ENCODE results near the gene CCNL2. TPM values are rescaled to one million over a fixed set of nuclear protein-coding genes. Genes with fewer than 3 reads are reported as not detected.
"Not testable (repeated sequence)": the region's sequence is repeated elsewhere in the genome, so short reads cannot be mapped to it uniquely, and the experiment has no call there.

CCNL2 gene
- total RNA-seq, 2 donors from 2014 or later: 166 to 180 TPM

- H3K9me3 Mint-ChIP-seq: no peaks in the 10 kb centered on the region
- no peaks in the 10 kb centered on the region for H3K36me3 Mint-ChIP-seq (ENCODE audit: insufficient read depth in 2 of 2)
- ATAC-seq (replicated peaks in 1 of 2): no peak
- no peak overlapping the region for H3K27ac Mint-ChIP-seq
- no peak for DNase-seq
- H3K4me3 Mint-ChIP-seq: peak overlapping the region; percentile 11 to 30
- H3K27me3 Mint-ChIP-seq (ENCODE audit: low read depth): peaks cover 9% of the 10 kb centered on the region
- peaks cover 29% of the 10 kb centered on the region for H3K4me1 Mint-ChIP-seq (ENCODE audit: low read depth)
Observed at GRCh38 chr1:1420654-1421141, 21.6 kb upstream of the CCNL2 start.

DNA sequence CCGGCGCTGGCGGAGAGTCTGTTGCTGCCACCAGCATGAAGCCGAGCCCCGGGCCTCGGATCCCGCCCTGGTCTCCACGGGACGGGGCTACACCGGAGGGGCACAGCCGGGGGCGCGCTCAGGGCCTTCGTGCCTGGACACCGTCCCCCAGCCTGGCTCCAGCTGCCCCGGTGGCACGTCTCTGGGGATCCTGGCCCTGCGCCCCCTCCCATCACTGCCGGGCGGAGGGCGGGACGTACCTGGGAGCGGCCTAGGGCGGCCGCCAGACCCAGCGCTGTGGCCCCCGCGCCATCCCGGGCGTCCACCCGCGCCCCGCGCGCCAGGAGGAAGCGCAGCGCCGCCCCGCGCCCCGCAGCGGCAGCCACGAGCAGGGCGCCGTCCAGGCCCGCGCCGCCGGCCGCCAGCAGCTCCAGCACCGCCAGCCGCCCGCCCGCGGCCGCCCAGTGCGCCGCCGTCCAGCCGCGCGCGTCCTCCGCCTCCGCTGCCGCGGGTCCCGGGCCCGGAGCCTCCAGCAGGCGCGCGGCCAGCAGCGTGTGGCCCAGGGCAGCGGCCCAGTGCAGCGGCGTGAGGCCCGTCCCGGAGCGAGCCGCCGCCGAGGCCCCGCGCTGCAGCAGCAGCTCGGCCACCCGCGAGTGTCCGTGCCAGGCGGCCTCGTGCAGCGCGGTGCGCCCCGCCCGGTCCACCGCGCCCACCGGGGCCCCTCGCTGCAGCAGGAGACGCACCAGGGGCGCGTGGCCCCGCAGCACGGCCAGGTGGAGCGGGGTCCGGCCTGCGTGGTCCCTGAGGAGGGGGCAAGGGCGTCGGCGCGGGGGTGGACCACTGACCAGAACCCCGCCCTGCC is 20.9 kb upstream of the CCNL2 start:
- Mint-ChIP-seq H3K4me1 (ENCODE audit: low read depth) (peaks cover 29% of the 10 kb centered on the region), H3K36me3 (ENCODE audit: insufficient read depth in 2 of 2) (no peaks in the 10 kb centered on the region), H3K4me3 (no peak overlapping the region), H3K9me3 (no peaks in the 10 kb centered on the region), H3K27me3 (ENCODE audit: low read depth) (peaks cover 9% of the 10 kb centered on the region), H3K27ac (no peak overlapping the region)
- DNase-seq (no peak), ATAC-seq (replicated peaks in 1 of 2) (peak; percentile 60 to 63)

- Mint-ChIP-seq H3K27ac (no peak overlapping the region), H3K27me3 (ENCODE audit: low read depth) (peaks cover 9% of the 10 kb centered on the region), H3K4me3 (no peak overlapping the region), H3K36me3 (ENCODE audit: insufficient read depth in 2 of 2) (no peaks in the 10 kb centered on the region), H3K9me3 (no peaks in the 10 kb centered on the region), H3K4me1 (ENCODE audit: low read depth) (peaks cover 29% of the 10 kb centered on the region)
- DNase-seq: no peak
- ATAC-seq (replicated peaks in 1 of 2): no peak
Observed at GRCh38 chr1:1419363-1419812, 20.3 kb upstream of the CCNL2 start.

- no peaks in the 10 kb centered on the region for H3K9me3 Mint-ChIP-seq
- H3K27me3 Mint-ChIP-seq (ENCODE audit: low read depth): peaks cover 9% of the 10 kb centered on the region
- no peak for DNase-seq
- no peaks in the 10 kb centered on the region for H3K36me3 Mint-ChIP-seq (ENCODE audit: insufficient read depth in 2 of 2)
- no peak for ATAC-seq (replicated peaks in 1 of 2)
- H3K4me1 Mint-ChIP-seq (ENCODE audit: low read depth): peaks cover 29% of the 10 kb centered on the region
- no peak overlapping the region for H3K4me3 Mint-ChIP-seq
- no peak overlapping the region for H3K27ac Mint-ChIP-seq
Observed at GRCh38 chr1:1418464-1419362, 19.6 kb upstream of the CCNL2 start.

DNA sequence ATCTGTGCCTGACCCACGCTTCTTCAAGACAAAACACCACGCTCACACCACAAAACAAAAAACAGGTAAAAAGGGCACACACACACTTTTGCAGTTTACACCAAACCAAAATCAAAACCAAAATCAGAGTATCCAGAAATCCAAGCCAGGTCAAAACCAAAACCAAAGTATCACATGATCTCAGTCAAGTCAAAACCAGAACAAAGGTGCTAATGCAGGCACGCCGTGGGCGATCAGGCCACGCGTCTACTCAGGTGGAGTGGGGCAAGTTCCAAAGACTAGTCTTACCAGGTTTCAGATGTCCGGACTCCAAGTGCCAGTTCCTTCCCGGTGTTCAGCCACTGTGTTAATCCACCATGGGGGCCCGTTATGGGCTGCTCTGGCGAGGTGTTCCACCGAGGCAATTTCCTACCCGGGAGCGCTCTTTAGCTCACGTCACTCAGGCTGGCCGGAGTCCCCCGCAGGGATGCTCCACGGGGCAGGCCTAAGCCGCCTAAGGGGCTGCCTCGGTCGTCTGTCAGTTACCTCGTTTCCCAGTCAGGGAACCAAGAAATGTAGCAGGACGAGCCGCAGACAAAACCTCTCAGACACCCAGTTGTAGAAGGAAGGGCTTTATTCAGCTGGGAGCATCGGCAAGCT is 18.8 kb upstream of the CCNL2 start:
- H3K9me3 Mint-ChIP-seq; H3K27me3 Mint-ChIP-seq (ENCODE audit: low read depth); DNase-seq; H3K36me3 Mint-ChIP-seq (ENCODE audit: insufficient read depth in 2 of 2); ATAC-seq (replicated peaks in 1 of 2): not testable (repeated sequence)
- Mint-ChIP-seq H3K27ac (peak overlapping the region; percentile 5), H3K4me1 (ENCODE audit: low read depth) (peaks cover 24% of the 10 kb centered on the region), H3K4me3 (peak overlapping the region in 1 of 2 donors; percentile 45)

GRCh38 chr1:1417396-1417795 is 18.3 kb upstream of the CCNL2 start:
- peak overlapping the region; percentile 5 for H3K27ac Mint-ChIP-seq
- ATAC-seq (replicated peaks in 1 of 2); H3K9me3 Mint-ChIP-seq; DNase-seq; H3K36me3 Mint-ChIP-seq (ENCODE audit: insufficient read depth in 2 of 2); H3K27me3 Mint-ChIP-seq (ENCODE audit: low read depth): not testable (repeated sequence)
- peak overlapping the region in 1 of 2 donors; percentile 45 for H3K4me3 Mint-ChIP-seq
- peaks cover 23% of the 10 kb centered on the region for H3K4me1 Mint-ChIP-seq (ENCODE audit: low read depth)

- no peak overlapping the region for H3K27ac Mint-ChIP-seq
- peaks cover 25% of the 10 kb centered on the region for H3K4me1 Mint-ChIP-seq (ENCODE audit: low read depth)
- DNase-seq (no peak), ATAC-seq (replicated peaks in 1 of 2) (no peak)
- H3K9me3 Mint-ChIP-seq: no peaks in the 10 kb centered on the region
- no peak overlapping the region for H3K4me3 Mint-ChIP-seq
- no peaks in the 10 kb centered on the region for H3K27me3 Mint-ChIP-seq (ENCODE audit: low read depth)
- no peaks in the 10 kb centered on the region for H3K36me3 Mint-ChIP-seq (ENCODE audit: insufficient read depth in 2 of 2)
Observed at GRCh38 chr1:1415751-1416150, 16.6 kb upstream of the CCNL2 start.

- H3K36me3 Mint-ChIP-seq (ENCODE audit: insufficient read depth in 2 of 2); H3K27me3 Mint-ChIP-seq (ENCODE audit: low read depth); H3K4me3 Mint-ChIP-seq; ATAC-seq (replicated peaks in 1 of 2); DNase-seq; H3K9me3 Mint-ChIP-seq: not testable (repeated sequence)
- Mint-ChIP-seq H3K4me1 (ENCODE audit: low read depth) (peaks cover 25% of the 10 kb centered on the region), H3K27ac (peak overlapping the region; percentile 91)
Observed at GRCh38 chr1:1412311-1412902, 13.3 kb upstream of the CCNL2 start.

DNA sequence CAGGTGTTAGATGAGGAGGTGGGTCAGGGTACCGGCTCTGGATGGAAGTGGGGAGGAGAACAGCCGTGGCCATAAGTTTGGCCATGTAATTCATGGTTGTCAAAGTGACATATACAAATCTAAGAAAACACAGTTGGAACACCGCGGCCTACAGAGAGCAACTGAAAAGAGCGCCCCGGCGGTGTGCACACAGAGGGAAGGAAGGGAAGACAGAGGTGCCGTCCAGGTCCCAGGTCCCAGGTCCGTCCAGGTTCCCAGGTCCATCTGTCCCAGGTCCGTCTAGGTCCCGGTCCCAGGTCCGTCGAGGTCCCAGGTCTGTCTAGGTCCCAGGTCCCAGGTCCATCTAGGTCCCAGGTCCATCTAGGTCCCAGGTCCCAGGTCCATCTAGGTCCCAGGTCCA is 12.5 kb upstream of the CCNL2 start:
- Mint-ChIP-seq H3K36me3 (ENCODE audit: insufficient read depth in 2 of 2) (peaks cover 0 to 2% of the 10 kb centered on the region in 2 donors), H3K4me1 (ENCODE audit: low read depth) (peaks cover 24% of the 10 kb centered on the region), H3K27me3 (ENCODE audit: low read depth) (no peaks in the 10 kb centered on the region), H3K4me3 (no peak overlapping the region), H3K27ac (no peak overlapping the region), H3K9me3 (no peaks in the 10 kb centered on the region)
- no peak for ATAC-seq (replicated peaks in 1 of 2)
- DNase-seq: no peak

DNA sequence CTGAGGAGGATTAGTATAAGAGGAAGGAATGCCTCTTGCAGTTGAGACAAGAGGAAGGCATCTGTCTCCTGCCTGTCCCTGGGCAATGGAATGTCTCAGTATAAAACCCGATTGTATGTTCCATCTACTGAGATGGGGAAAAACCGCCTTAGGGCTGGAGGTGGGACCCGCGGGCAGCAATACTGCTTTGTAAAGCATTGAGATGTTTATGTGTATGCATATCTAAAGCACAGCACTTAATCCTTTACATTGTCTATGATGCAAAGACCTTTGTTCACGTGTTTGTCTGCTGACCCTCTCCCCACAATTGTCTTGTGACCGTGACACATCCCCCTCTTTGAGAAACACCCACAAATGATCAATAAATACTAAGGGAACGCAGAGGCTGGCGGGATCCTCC is 11.1 kb upstream of the CCNL2 start:
- not testable (repeated sequence) for ATAC-seq (replicated peaks in 1 of 2); DNase-seq; H3K27ac Mint-ChIP-seq; H3K4me3 Mint-ChIP-seq; H3K27me3 Mint-ChIP-seq (ENCODE audit: low read depth); H3K9me3 Mint-ChIP-seq
- peaks cover 4 to 12% of the 10 kb centered on the region in 2 donors for H3K36me3 Mint-ChIP-seq (ENCODE audit: insufficient read depth in 2 of 2)
- peaks cover 37% of the 10 kb centered on the region for H3K4me1 Mint-ChIP-seq (ENCODE audit: low read depth)

DNA sequence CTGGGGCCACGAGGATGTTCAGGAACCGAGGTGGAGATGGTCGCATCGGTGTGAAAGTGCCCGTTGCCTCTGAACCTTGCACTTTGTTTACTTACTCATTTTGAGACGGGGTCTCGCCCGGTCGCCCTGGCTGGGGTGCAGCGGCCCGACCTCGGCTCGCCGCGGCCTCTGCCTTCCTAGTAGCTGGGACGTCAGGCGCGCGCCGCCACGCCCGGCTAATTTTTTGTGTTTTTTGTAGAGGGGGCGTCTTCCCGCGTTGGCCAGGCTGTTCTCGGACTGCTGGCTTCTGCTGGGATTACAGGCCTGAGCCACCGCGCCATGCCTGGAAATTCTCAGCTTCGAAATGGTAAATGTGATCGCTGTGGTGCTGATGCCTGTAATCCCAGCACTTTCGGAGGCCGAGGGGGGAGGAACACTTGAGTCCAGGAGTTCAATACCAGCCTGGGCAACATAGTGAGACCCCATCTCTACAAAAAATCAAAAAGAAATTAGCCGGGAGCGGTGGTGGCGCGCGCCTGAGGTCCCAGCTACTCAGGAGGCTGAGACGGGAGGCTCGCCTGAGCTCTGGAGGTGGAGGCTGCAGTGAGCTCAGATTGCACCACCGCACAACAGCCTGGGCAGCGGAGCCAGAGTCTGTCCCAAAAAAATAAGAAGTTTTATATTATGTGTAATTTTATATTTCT is 8.6 kb upstream of the CCNL2 start:
- peak; percentile 22 to 29 for ATAC-seq (replicated peaks in 1 of 2)
- H3K36me3 Mint-ChIP-seq (ENCODE audit: insufficient read depth in 2 of 2): peaks cover 4 to 23% of the 10 kb centered on the region in 2 donors
- H3K4me3 Mint-ChIP-seq: peak overlapping the region; percentile 90 to 95
- no peaks in the 10 kb centered on the region for H3K27me3 Mint-ChIP-seq (ENCODE audit: low read depth)
- peak; percentile 28 to 41 for DNase-seq
- H3K9me3 Mint-ChIP-seq: no peaks in the 10 kb centered on the region
- H3K27ac Mint-ChIP-seq: peak overlapping the region; percentile 34
- H3K4me1 Mint-ChIP-seq (ENCODE audit: low read depth): peaks cover 56% of the 10 kb centered on the region

Data from activated T-cell treated with anti-CD3 and anti-CD28 coated beads, Interleukin-2, amount 50 U/mL, for 72 hours (primary cell).